Adrenal gland (tissue), 5 donors: ENCODE results near the gene CLEC16A.

Experiments
- POLR2A ChIP-seq, 2 donors: fragments of 450-650 bp; IDR thresholded peaks; one replicate each; pipeline ENCODE4 v1.6.1; 2017; ENCODE audit warnings: antibody characterized with exemption in 2 of 2, mild to moderate bottlenecking in 2 of 2, moderate library complexity in 1 of 2
- TF ChIP-seq, protein P1 (sequence below), 6 experiments: fragments of 450-650 bp in 4 of 6; fragments of 200-600 bp in 2 of 6; sonication (generic) in 1 of 6; IDR thresholded peaks; 1 replicate in 5 of 6; 2 replicates in 1 of 6; pipeline versions ENCODE4 v1.5.1 to v1.8.0; 2016 to 2021; ENCODE audit warnings: antibody characterized with exemption in 6 of 6, mild to moderate bottlenecking in 2 of 6, moderate library complexity in 1 of 6
- donor health status: DM: no; HTN: no; CAD: no.

GRCh38 chr16:11078812-11079459, 134.6 kb downstream of the CLEC16A start:
- TF ChIP-seq POLR2A (IDR thresholded peaks at IDR 0.05): no peak
- TF ChIP-seq, protein P1, sequence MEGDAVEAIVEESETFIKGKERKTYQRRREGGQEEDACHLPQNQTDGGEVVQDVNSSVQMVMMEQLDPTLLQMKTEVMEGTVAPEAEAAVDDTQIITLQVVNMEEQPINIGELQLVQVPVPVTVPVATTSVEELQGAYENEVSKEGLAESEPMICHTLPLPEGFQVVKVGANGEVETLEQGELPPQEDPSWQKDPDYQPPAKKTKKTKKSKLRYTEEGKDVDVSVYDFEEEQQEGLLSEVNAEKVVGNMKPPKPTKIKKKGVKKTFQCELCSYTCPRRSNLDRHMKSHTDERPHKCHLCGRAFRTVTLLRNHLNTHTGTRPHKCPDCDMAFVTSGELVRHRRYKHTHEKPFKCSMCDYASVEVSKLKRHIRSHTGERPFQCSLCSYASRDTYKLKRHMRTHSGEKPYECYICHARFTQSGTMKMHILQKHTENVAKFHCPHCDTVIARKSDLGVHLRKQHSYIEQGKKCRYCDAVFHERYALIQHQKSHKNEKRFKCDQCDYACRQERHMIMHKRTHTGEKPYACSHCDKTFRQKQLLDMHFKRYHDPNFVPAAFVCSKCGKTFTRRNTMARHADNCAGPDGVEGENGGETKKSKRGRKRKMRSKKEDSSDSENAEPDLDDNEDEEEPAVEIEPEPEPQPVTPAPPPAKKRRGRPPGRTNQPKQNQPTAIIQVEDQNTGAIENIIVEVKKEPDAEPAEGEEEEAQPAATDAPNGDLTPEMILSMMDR (IDR thresholded peaks at IDR 0.05): no peak
